ENCODE results near the gene TMEM92.

- TF ChIP-seq EZH2phosphoT487 (IDR thresholded peaks at IDR 0.05; ENCODE audit: insufficient read depth, low read depth) = no peak
- TF ChIP-seq EZH2 (IDR thresholded peaks at IDR 0.05; ENCODE audit: insufficient read depth, poor library complexity, severe bottlenecking) = no peak
Measured at GRCh38 chr17:50239937-50240336, 34.3 kb upstream of the TMEM92 start.
